GM19438 (cell line): ENCODE results near the gene ADGRA1.
"Not testable (repeated sequence)": the region's sequence is repeated elsewhere in the genome, so short reads cannot be mapped to it uniquely, and the experiment has no call there.

Experiments used
- ATAC-seq: cut with Tn5 transposase; IDR thresholded peaks from one replicate; pipeline ENCODE4 v1.9.1; 2021; ENCODE audit warnings: low read depth; ENCODE audit not compliant: unreplicated experiment

The ADGRA1 gene

DNA sequence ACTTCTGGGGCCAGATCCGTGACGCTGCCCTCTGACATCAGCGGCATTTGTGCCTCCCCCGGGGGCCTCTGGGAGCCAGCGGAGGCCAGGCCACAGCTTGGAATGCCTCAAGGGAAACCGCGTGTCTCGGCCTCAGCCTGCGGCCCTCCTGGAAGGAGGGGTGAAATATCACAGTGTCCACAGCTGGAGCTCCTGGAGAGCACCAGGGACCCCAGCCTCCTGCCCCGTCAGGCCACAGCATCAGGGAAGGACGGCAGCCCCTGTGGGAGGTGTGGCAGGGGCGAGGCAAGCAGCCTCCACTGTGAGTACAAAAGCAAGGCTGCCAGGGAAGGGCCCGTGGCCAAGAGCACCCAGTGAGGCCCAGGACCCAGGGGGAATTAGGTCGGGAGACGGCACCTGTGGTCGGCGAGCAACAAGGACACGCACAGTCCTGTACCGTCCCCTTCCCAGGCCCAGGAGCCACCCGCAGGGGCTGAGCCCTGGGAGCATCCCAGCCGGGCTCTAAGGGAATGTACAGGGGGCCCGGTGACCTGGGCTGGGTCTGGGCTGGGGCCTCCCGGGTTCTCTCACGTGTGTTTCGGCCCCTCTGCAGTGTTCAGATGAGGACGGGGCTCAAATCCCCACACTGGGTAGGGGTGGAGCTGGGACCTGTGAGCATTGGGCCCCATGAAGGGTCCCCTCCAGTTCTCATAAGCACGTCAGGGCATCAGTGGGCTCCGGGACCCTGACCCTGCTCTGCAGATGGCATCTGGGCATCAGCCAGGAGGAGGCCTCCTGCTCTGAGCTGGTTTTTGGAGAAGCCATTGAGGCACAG, 53.6 kb downstream of the ADGRA1 start:
- ATAC-seq: no peak

DNA sequence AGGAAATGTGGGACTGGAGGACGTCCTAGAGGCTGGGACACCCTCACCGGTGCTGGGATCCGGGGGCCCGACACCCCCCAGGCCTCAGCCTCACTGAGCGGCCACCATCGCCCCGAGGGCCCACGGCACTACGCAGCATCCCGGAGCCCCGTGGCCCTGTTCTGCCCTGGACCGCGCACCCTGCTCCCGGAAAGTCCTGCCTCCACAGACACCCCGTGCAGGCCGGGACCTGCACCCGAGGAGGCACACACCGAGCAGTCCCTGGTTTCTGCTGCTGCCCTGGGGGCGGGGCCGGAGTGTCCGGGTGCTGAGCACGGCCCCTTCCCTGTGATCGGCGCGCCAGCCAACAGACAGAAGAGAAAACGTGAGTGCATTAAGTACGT, 54.2 kb downstream of the ADGRA1 start:
- no peak for ATAC-seq

DNA sequence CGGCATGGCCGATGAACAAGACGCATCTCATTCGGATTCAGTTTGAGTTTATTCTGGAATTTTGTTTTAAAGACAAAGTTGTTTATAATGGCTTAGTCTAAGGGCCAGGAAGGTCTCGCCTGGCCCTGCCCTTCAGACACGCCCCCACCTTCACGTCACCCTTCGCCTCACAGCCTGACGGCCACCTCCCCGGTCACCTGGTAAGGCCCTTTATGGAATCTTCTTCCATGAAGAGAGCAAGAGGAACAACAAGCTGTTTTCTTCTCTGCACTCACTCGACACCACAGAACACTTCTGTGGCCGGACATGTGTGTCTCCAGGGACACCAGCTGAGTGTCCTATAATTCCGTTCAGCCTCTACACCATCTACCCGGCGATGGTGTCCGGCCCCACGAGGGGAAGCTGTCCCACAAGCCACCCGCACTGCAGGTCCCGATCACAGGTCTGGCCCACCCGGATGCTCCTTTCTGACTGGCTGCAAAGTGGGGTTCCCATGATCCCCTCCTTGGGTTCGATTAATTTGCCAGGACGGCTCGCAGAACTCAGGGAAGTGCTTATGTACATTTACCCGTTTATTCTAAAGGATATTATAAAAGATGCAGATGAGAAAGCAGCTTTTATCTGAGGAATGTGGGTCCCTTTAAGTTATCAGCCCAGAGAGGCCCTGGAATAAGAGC, 54.9 kb downstream of the ADGRA1 start:
- ATAC-seq: no peak

DNA sequence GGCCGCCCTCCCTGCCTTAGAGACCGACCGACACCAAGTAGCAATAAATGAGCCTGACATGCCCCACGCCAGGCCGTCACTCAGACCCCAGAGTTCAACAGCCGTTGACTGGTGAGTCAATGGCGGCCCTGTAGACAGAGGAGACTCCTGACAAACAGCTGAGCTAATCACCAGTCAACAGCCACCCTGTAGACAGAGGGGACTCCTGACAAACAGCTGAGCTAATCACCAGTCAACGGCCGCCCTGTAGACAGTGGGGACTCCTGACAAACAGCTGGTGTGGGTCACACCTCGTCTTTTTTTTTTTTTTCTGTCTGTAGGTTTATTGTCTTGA, 55.4 kb downstream of the ADGRA1 start:
- no peak for ATAC-seq

DNA sequence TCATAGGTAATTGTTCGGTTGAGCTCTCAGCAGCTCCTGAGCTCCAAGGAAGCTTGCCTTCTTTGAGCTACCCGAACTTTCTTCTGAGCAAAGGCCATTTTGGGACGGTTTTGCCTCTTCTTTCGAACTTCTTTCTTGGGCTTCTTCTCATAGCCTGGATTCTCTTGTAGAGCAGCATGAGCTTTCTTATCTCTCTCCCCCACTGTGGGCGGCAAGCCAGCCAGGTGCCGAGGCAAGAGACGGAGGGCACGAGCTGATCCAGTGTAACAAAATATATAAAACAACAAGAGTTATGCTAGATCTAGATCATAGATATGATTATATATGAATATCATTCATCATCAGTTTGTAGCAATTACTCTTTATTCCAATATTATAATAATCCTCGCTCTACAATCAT, 55.8 kb downstream of the ADGRA1 start:
- ATAC-seq: no peak

DNA sequence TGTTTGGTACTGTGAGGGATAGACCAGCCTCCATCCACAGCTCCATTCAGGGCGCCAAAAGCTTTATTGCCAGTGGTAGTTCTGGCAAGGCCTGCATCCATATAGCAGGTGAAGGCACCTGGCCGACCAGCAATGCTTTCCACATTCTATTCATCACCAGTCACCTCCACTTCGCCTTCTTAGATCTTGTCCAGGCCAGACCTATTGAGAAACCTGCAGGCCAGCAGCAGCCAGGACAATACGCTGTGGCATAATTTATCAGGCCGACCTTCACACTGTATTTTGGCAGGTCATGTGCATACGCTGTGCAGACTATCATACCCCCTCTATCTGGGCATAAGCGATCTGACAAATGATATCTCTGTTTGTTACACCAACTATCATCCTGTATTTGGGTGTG, 57.0 kb downstream of the ADGRA1 start:
- no peak for ATAC-seq

DNA sequence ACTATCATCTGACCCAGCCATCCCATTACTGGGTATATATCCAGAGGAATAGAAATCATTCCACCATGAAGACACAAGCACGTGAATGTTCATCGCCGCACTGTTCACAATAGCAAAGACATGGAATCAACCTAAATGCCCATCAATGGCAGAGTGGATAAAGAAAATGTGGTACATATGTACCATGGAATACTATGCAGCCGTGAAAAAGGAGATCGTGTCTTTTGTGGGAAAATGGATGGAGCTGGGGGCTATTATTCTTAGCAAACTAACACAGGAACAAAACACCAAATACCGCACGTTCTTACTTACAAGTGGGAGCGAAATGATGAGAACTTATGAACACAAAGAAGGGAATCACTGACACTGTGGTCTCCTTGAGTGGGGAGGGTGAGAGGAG, 62.5 kb downstream of the ADGRA1 start:
- no peak for ATAC-seq

DNA sequence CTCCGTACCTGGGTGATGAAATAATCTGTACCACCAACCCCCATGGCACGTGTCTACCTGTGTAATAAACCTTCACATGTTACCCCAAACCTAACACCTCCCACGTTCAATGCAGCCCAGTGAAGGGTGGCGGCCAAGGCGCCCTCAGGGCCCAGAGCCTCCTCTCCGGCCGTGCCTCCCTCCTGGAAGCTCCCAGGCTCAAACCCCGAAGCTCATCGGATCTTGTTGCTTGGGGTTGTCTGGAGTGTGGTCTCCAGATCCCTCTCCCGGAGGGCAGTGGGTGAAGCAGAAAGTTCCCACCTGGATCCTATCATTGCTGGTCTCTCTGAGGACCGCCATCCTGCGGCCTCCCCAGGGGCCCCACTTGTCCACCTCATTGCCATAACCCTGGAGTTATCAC, 62.9 kb downstream of the ADGRA1 start:
- no peak for ATAC-seq

DNA sequence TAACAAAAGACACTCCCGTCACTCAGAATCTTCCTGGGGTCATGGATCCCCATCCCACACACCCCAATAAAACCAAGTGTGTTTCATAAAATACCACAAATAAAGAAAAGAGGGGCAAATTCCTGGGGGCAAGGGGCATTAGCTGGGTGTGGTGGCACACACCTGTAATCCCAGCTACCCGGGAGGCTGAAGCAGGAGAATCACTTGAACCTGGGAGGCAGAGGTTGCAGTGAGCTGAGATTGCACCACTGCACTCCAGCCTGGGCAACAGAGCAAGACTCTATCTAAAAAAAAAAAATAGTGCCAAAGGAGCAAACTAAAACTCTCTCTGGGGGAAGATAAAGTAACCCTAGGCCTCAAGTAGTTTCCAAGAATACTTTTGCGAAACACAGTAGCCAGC, 63.3 kb downstream of the ADGRA1 start:
- not testable (repeated sequence) for ATAC-seq

DNA sequence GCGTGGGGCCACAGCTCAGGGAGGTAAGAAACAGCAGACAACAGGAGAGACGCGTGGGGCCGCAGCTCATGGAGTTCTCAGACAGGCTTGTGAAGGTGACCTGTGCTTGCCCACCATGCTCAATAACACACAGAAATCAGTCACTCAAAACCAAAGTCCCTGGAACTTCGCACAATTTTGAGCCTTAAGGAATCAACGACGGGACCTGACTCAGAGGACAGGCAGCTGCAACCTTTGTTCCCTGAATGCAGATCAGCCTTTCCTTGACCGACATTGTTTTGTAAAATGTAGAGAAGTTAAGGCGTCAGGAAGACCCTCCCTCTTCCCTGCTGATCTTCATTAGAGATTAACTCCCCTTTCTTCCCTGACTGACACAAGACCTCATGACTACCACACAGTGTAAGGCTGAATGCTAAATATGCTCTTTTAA, 63.8 kb downstream of the ADGRA1 start:
- ATAC-seq: no peak

DNA sequence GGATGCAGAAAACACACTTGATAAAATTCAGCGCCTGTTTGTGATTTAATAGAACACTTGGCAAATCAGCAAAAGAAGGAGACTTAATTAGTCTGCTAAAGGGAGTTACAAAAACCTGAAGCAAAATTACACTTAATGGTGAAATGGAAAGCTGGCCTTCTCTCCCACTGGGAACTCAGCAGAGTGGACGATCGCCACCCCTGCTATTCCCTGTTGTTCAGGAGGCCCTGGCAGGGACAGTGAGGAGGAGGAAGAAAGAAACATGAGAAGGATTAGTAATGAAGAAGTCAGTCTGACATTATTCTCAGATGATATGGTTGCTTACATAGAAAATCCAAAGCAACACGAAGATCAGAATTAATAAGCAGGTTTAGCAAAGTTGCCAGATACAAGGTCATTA, 66.7 kb downstream of the ADGRA1 start:
- ATAC-seq: no peak

DNA sequence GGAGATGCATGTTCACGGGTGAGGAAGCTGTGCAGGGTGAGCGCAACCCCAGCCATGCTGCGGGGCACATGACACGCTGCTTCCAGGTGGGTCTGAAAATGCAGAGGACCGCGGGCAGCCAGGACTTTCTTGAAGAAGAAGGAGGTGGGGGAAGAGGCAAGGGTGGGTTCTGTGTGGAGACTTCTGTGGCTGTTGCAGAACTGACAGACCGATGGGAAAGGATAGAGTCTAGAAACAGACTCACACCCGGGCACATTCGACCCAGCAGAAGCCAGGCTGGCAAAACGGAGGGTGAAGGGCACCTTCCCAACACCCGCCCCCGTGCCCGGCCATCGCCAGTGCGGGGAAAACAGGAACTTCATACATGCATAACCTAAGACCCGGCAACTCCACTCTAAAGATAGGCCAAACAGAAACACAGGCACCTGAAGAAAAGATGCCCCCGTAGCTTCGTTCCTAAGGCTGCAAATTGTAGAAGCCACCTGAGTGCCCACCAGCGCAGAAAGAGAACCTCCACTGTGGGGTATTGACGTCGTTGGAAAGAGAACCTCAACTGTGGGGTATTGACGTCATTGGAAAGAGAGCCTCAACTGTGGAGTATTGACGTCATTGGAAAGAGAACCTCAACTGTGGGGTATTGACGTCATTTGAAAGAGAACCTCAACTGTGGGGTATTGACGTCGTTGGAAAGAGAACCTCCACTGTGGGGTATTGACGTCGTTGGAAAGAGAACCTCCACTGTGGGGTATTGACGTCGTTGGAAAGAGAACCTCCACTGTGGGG, 67.5 kb downstream of the ADGRA1 start:
- no peak for ATAC-seq

DNA sequence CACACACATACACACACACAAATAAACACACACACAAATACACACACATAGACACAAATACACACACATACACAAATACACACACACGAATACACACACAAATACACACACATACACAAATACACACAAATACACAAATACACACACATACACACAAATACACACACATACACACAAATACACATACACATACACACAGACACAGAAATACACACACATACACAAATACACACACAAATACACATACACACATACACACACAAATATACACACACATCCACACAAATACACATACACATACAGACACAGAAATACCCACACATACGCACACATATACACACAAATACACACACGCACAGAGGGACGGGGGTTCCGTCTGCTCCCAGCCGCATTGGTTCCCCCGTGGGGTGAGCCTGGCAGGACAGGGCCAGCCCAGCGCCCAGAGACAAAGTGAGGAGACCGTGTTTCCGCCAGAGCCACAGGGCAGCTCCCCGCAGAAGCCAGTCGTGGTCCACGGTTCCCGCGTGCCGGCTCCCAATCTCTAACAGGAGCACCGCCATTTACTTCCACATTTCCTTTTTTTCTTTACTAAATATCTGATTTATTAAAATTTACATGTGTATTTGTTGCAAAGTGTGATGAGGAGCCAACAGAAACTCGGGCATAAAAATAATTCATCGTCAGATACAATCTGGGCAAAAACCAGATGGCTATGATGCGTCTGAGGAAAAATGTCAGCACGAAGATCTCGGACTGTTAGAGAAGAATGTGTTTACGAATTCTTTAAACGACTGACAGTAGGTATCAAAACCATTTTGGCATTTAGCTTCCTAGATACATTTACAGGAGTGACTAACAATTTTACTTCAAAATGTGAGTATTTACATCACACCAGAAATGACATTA, 69.2 kb downstream of the ADGRA1 start:
- no peak for ATAC-seq

DNA sequence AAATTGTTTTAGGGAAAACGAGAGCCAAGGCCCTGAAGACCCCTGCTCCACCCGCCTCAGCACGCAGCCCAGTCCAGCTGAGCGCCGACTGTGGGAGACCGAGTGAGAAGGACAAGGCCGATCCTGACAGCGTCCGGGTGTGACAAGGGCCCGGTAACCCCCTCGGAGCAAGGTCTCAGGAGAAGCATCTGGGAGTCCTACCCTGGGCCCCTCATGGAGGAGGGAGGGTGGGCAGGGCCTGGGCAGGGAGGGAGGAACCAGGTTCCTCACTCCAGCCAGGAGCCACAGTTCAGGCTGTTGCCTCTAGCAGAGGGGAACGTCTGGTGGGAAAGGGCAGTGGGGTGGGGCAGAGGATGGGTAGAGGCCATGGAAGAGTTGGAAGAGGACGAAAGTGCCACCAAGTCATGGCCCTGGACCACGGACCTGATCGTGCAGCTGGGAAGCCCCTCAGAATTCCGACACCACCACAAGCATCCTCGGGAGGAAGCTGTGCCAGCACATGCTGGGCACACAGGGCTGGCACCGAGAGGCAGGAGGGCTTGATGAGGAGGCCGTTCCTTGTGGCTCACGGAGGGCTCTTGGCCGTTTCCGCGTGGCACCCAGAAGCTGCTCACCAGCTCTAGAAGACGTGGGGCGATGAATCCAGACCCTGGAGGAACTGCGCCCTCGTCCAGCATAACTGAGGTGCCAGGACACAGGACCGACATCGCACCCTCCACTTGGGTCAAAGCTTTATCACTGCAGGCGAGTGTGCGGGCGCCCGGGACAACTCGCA, 70.1 kb downstream of the ADGRA1 start:
- no peak for ATAC-seq

DNA sequence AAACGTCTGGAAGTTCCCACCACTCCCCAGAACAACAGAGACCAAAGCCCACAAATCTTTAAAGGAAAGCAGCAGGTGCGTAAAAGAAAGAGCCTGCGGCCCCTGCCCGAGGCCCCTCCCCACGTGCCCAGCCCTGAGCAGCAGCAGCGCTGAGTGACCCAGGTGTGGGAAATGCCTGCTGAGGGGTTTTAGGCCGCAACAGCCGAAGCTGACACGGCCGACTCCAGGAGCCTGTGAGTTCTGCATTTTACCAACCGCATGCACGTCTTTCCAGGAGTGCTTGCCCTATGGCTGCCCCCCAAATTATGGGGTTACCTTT, 70.7 kb downstream of the ADGRA1 start:
- ATAC-seq: no peak

DNA sequence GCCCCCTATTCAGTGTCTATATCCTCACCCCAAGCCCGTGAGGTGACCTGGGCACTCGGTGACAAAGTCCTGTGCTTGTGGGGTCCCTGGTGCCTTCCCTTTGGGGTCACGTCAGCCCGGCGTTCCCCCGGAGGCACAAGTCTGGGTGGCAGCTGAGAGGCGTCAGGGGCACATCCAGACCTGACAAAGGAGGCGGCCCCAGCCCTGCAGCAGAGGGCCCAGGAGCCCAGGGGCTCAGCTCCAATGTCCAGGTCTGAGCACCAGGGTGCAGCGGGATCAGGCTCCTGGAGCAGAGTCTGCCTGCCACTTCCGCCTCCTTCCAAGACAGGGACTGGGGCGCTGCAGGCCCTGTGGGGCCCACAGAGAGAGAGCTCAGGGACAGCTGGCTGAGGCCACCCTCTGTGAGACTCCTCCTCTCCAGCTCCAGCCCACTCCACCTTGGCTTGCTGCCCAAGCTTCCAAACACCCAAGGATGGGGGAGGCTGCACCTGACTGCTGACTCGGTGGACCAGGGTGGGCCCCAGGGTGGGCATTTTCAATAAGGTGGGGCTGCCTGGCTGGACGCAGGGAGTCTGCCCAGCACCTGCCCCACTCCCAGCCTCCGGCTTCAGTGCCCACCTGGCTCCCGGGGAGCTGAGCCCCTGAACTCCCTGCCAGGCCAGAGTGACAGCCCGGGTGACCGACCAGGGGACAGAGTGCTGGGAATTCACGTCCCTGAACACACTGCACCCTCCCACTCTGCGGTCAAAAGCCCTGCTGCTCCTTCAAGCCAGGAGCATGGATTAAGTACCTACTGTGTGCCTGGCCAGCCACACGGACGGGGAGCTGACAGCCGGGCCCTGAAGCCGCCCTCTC, 71.3 kb downstream of the ADGRA1 start:
- no peak for ATAC-seq

DNA sequence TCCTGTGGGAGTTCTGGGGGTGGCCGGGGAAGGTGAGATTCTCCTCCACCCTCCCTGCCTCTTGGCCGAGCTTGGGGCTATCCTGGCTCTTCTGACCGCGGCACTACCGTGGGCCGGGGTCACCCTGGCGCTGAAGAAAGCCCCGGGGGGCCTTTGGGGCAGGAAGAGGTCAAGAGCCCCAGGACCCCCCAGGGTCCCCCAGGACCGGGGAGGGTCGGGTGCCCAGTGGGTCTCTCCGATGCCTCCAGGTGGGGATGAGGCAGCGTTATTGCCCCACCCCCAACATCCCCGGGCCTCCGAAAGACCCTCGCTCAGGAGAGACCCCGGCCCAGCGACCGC, 71.9 kb downstream of the ADGRA1 start:
- no peak for ATAC-seq

DNA sequence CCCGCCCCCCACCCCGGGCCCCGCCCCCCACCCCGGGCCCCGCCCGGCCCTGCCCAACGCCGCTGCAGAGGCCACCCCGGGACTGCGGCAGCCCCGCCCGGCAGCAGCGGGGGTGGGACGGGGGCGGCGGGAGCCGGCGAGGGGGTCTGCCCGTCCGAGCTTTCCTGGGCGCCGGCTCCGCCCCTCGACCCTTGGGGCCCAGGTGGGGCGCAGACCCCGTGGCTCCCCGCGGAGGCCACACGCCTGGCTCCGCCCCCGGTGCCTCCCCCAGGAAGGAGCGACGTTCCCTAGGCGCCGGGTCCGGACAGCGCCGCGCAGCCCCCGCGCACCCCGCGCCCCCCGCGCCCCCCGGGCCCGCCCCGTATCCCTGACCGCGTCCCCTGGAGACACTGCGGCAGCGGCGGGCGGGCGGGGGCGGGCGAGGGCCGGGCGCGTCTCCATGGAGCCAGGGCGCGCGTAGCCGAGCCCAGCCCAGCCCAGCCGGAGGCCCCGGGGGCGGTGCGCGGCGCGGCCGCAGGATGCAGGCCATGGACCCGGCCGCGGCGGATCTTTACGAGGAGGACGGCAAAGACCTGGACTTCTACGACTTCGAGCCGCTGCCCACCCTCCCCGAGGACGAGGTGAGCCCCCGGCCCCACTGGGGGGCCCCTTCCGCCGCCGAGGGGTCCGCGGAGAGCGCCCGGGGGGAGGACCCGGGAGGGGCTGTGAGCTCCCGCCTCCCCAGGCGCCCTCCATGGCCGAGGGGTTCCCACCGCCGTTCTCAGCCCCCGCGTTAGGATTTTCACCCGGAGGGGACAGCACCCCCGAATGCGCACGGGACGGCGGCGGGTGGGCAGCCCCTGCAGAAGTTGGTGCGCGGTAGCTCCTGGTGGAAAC, 72.5 kb downstream of the ADGRA1 start, which contains the start of gene KNDC1:
Gene KNDC1, plus strand, starts transcription at position 270 of the 876 bp plus-strand sequence. Its CDS starts 249 bp downstream, at position 519.
- ATAC-seq: no peak
